ENCODE data around the gene SPAAR. TPM values are rescaled to one million over a fixed set of nuclear protein-coding genes. Genes with fewer than 3 reads are reported as not detected.

Gene SPAAR
- total RNA-seq, 1 donor from 2014 or later, result not detected

- peak; percentile 91 for DNase-seq (ENCODE audit: low read depth)
Measured at GRCh38 chr9:35945341-35946018, 36.2 kb downstream of the SPAAR start.

GRCh38 chr9:35948451-35948850 is 39.2 kb downstream of the SPAAR start:
- DNase-seq (ENCODE audit: low read depth), result no peak

GRCh38 chr9:35948901-35949318 is 39.6 kb downstream of the SPAAR start:
- DNase-seq (ENCODE audit: low read depth), result no peak

GRCh38 chr9:35951736-35952135 is 42.4 kb downstream of the SPAAR start:
- DNase-seq (ENCODE audit: low read depth), result no peak

GRCh38 chr9:35952526-35953191 is 43.4 kb downstream of the SPAAR start:
- no peak for DNase-seq (ENCODE audit: low read depth)

- DNase-seq (ENCODE audit: low read depth), result peak; percentile 78
Measured at GRCh38 chr9:35954942-35955546, 45.8 kb downstream of the SPAAR start.

GRCh38 chr9:35956651-35957050 is 47.4 kb downstream of the SPAAR start:
- no peak for DNase-seq (ENCODE audit: low read depth)

- no peak for DNase-seq (ENCODE audit: low read depth)
Measured at GRCh38 chr9:35958104-35958837, 49.0 kb downstream of the SPAAR start, which contains the start of gene OR2S2. Gene OR2S2 (minus strand): TSS chr9:35958154. CDS start chr9:35958098, 56 bp downstream.

- DNase-seq (ENCODE audit: low read depth), result peak; percentile 17
Measured at GRCh38 chr9:35960039-35960655, 50.9 kb downstream of the SPAAR start.

Other genes starting within 250 kb of the SPAAR start
- gene ARHGEF39, start 244.3 kb upstream of the SPAAR start, total RNA-seq, result not detected in 2 replicates
- gene CA9, start 235.6 kb upstream of the SPAAR start, total RNA-seq, result 0.10 TPM in 1 of 2 replicates, not detected in the other
- gene TPM2, start 219.6 kb upstream of the SPAAR start, total RNA-seq, result 13,316 and 13,583 TPM in 2 replicates
- 219 and 242 TPM in 2 replicates for gene TLN1, start 177.3 kb upstream of the SPAAR start, total RNA-seq
- gene CREB3, start 176.8 kb upstream of the SPAAR start, total RNA-seq, result 69.1 and 79.9 TPM in 2 replicates
- 31.9 and 34.4 TPM in 2 replicates for gene GBA2, start 160.3 kb upstream of the SPAAR start, total RNA-seq
- 15.5 and 17.3 TPM in 2 replicates for gene RGP1, start 160.2 kb upstream of the SPAAR start, total RNA-seq
- gene MSMP, start 155.2 kb upstream of the SPAAR start, total RNA-seq, result not detected in 2 replicates
- 8.2 and 17.3 TPM in 2 replicates for gene NPR2, start 117.9 kb upstream of the SPAAR start, total RNA-seq
- gene SPAG8, start 97.2 kb upstream of the SPAAR start, total RNA-seq, result 3.4 TPM in 2 replicates
- 24.4 and 30.0 TPM in 2 replicates for gene HINT2, start 94.4 kb upstream of the SPAAR start, total RNA-seq
- not detected in 2 replicates for gene FAM221B, start 80.8 kb upstream of the SPAAR start, total RNA-seq
- gene TMEM8B, start 80.3 kb upstream of the SPAAR start, total RNA-seq, result 6.8 and 8.8 TPM in 2 replicates
- not detected in 2 replicates for gene OR13J1, start 39.1 kb upstream of the SPAAR start, total RNA-seq
- gene HRCT1, start 3.3 kb upstream of the SPAAR start, total RNA-seq, result 0.37 and 1.5 TPM in 2 replicates
- gene OR2S2, start 48.7 kb downstream of the SPAAR start, total RNA-seq, result not detected in 2 replicates
- 9.8 and 11.1 TPM in 2 replicates for gene RECK, start 127.4 kb downstream of the SPAAR start, total RNA-seq
- gene GLIPR2, start 227.2 kb downstream of the SPAAR start, total RNA-seq, result 24.2 and 26.7 TPM in 2 replicates

All from myocyte (in vitro differentiated cells).